Heart left ventricle (tissue), 13 donors: ENCODE data around the gene NNMT.

Experiments used
- CTCF ChIP-seq, 12 donors: fragments of 200-600 bp; sonication (generic) in 4 of 12; IDR thresholded peaks; one replicate each; pipeline versions ENCODE4 v1.5.0 to v1.8.0; 2018 to 2022; ENCODE audit warnings: antibody characterized with exemption in 12 of 12, mild to moderate bottlenecking in 5 of 12
- POLR2A ChIP-seq, 2 donors: fragments of 450-650 bp; IDR thresholded peaks; one replicate each; pipeline ENCODE4 v1.6.1; 2017; ENCODE audit warnings: antibody characterized with exemption in 2 of 2, mild to moderate bottlenecking in 2 of 2, moderate library complexity in 2 of 2
- donor health status: ischemic (EF 13 %, LVEDD 7.1; RV severe dilation, severe dysfunction).
- donor health status: DM: no; HTN: yes; CAD: no.
- donor health status: DM: no; HTN: no; CAD: no.
- donor health status: ischemic (EF 25% LVEDD 6.9; RV normal size, moderate dysfunction).
- donor health status: ischemic (EF 25% LVEDD 5.7; RV mildly dilated, moderate dysfunction).
- donor health status: ischemic (EF 35%, LVEDD 5.7; RV mildly dilated, moderate dysfunction).
- donor health status: nonischemic (EF 11% LVEDD 7.7; RV severe dilation, severe dysfunction).
- donor health status: DM: yes; HTN: yes; CAD: no.
- donor health status: PGD.
- donor health status: ischemic (EF 29% LVEDD 5.4; RV normal size, mild dysfunction).
- donor health status: nonischemic (EF 23%, LVEDD 6.1; RV moderate dilation, normal function).

GRCh38 chr11:114288136-114288535 lies 8.1 kb upstream of the NNMT start:
- TF ChIP-seq CTCF (IDR thresholded peaks at IDR 0.05) (no peak), POLR2A (IDR thresholded peaks at IDR 0.05) (no peak)
